ENCODE data around the gene DTWD2.
"Not testable (repeated sequence)": the region's sequence is repeated elsewhere in the genome, so short reads cannot be mapped to it uniquely, and the experiment has no call there.

DNA sequence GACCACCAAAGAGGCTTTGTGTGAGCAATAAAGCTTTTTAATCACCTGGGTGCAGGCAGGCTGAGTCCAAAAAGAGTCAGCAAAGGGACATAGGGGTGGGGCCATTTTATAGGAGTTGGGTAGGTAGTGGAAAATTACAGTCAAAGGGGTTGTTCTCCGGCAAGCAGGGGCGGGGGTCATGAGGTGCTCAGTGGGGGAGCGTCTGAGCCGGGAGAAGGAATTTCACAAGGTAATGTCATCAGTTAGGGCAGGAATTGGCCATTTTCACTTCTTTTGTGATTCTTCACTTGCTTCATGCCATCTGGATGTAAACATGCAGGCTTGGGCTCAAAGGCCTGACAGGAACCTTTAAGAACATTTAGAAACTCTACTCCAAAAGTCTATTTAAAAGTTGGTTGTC is 36.0 kb downstream of the DTWD2 start:
- TF ChIP-seq, protein P1, sequence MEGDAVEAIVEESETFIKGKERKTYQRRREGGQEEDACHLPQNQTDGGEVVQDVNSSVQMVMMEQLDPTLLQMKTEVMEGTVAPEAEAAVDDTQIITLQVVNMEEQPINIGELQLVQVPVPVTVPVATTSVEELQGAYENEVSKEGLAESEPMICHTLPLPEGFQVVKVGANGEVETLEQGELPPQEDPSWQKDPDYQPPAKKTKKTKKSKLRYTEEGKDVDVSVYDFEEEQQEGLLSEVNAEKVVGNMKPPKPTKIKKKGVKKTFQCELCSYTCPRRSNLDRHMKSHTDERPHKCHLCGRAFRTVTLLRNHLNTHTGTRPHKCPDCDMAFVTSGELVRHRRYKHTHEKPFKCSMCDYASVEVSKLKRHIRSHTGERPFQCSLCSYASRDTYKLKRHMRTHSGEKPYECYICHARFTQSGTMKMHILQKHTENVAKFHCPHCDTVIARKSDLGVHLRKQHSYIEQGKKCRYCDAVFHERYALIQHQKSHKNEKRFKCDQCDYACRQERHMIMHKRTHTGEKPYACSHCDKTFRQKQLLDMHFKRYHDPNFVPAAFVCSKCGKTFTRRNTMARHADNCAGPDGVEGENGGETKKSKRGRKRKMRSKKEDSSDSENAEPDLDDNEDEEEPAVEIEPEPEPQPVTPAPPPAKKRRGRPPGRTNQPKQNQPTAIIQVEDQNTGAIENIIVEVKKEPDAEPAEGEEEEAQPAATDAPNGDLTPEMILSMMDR (IDR thresholded peaks at IDR 0.05; ENCODE audit: low read depth, low read length), result not testable (repeated sequence)
- TF ChIP-seq POLR2A (IDR thresholded peaks at IDR 0.05; ENCODE audit: extremely low read depth, insufficient read length); MYC (IDR thresholded peaks at IDR 0.05; ENCODE audit: low read depth, low read length): not testable (repeated sequence)
